ENCODE results near the gene SKIDA1. TPM values are rescaled to one million over a fixed set of nuclear protein-coding genes. Genes with fewer than 3 reads are reported as not detected.
A peak's percentile ranks its signal among the peaks of the same experiment; 100 is the strongest.

The SKIDA1 gene
- total RNA-seq, 1 donor from 2014 or later: 3.6 TPM

DNA sequence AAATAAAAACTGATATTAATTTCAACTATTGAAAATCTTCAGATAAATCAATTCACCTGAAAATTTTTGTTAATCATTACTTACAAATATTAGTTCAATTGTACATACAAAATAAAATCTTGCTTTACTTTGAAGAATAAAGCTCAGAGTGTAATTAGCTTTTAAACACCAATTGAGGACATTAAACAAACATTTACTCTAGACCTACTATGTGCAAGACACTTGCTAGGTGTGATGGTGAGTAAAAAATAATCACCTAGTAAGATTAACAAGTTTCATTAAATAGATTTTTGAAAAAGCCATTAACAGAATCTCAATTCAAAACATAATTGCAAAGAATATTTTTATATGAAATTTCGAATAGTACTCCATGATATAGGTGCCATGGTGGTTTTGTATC lies 4.7 kb upstream of the SKIDA1 start:
- DNase-seq (no peak), ATAC-seq (no peak)
- intact Hi-C loops (cut with micrococcal nuclease): no loop called here

- DNase-seq (no peak), ATAC-seq (no peak)
- intact Hi-C loops (cut with micrococcal nuclease): no loop called here
Observed at GRCh38 chr10:21529032-21529910, 3.8 kb upstream of the SKIDA1 start.

GRCh38 chr10:21528236-21529031 lies 3.0 kb upstream of the SKIDA1 start:
- DNase-seq: no peak
- ATAC-seq: no peak
- intact Hi-C loops (cut with micrococcal nuclease): no loop called here

DNA sequence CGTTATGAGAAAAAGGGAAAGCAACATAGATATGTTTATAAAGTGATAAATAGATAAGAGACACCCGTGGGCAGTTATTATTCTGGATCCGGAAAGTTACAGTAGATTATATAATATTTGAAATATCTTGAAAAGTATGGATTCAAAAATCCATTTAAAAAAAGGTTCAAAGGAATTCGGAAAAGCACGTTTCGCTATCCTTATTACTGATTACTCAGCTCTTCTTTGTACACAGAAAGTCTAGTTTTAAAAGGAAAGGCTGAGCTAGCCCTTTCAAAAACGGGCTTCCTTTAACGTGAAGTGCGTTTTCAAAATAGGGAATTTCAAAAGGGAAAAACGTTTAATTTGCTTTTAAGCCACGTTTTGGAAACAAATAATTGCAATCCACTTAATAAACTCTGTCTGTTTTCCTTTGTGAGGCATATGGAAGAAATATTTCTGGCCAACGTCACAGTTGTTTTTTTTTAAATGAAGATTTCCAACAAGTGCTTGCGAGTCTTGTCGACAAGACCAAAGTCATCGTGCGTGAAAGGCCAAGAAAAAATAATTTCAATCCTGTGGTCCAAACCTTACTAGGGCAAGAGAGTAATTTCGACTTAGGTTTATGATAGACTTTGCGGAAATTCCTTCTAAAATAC lies 2.2 kb upstream of the SKIDA1 start:
- intact Hi-C loops (cut with micrococcal nuclease): no loop called here
- DNase-seq: no peak
- ATAC-seq: no peak

DNA sequence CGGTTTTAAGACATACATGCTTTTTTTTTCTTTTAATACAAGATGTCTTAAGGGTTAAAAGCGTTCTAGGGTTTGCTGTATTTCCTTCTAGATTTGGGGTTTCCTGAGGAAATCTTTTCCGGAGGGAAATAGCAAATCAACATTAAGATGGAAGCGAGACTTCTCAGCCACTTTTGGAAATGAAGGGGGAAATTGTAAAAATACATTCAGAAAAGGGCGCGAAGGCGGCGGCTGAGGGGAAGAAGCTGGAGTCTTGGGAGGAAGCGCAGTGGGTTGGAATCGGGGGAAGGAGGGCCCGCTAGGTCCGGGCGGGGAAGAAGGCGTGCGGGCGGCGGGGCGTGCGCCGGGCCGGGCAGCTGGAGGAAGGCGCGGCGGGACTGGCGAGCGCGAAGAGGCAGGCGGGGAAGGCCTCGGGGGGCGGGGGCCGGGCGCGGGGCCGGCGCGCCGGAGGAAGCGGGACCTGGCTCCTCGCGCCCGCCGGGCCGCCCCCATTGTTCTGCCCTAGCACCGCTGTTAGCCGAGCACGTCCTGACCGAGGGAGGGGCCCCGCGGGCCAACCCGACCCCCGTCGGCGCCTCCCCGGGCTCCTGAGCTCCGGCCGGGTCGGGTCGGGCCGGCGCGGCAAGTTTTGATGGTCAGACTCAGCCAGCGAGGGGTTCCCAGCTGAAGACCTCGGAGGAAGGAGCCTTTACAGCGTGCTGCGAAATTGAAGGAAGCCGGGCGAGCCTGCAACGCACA lies 1.5 kb upstream of the SKIDA1 start:
- peak; percentile 86 for DNase-seq
- ATAC-seq: peak; percentile 65
- intact Hi-C loops (cut with micrococcal nuclease): no loop called here

DNA sequence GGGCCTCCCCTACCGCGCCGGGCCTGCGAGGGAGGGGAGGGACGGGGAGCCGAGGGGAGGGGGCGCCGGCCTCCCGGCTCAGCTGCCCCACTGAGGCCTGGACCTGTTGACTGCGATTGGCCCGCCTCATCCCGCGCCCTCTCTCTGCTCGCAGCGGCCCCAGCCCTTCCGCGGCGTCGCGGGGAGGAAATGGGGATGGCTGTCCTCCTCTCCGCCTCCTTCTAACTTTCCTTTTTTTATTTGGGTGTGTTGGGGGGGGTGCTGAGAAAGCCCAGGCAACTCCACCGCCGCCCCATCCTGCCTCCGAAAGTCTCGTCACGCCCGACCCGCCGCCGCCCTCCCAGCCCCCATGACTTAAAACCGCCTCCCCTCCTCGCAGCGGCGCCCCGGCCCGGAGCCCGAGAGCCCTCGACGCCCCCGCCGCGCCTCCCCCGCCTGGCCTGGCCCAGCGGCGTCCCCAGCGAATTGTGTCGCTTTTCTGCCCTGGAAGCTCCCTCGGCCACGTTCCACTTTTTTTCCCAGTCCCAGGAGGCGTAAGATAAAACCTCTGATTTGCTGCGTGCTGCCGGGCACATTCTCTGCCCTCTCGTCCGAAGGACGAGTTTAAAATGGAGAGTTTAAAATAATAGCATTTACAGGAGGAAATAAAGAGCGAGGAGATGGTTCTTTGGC lies 842 bp upstream of the SKIDA1 start:
- DNase-seq: peak; percentile 92
- intact Hi-C loops (cut with micrococcal nuclease): no loop called here
- peak; percentile 79 for ATAC-seq

DNA sequence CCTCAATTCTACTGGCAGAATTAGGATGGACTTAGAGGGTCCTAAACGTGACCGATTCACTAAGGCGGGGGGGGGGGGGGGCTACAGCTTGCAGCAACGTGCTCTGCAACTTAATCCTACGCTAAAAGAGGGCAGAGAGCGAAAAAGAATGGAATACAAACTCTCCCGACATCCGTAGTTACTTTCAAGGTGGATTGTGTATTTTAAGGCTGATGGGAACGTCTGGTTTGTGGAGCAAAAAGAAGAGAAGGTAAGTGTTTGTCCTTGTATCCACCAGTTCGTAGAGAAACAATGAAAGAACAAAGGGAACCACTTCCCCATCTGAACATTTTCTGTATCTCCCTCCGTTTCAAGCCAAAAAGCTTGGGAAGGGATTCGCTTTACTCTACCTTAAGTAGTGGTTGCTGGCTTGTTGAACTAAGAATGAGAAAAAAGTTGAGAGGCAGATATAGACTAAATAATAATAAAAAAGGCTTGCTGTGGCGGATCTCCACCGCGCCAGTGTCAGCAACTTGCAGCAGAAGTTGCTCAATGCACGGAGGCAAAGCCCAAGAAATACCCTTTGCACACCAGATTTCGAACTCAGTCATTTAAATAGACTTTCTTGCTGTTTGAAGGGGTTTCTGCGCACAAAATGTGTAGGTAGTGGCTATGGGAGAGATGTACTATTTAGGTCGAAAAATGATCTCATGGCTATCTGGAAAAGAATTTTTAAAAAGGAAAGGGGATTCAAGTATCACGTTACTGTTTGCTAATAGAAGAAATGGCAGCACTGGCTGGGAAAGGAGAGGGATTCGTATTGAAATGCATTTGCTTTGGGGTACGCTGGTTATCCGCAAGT lies 736 bp downstream of the SKIDA1 start:
- DNase-seq (peak; percentile 38), ATAC-seq (no peak)
- intact Hi-C loops (cut with micrococcal nuclease): no loop called here

DNA sequence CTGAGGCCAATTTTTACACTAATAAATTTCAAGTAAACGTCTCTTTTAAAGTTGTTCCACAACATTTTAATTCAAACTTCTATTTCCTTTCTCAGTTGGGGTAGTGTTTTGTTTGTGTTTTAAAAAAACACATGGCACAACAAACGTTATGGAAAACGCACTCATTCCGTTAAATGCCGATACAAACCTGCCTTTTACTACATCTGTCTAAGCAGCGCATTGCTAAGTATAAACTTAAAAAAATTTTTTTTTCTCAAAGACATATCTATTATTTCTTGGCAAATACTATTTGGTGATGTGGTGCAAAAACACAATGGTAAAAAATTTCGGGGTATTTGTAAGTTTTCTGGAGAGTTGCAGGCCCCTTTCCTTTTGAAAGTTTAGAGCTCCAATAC lies 1.4 kb downstream of the SKIDA1 start:
- DNase-seq (no peak), ATAC-seq (no peak)
- intact Hi-C loops (cut with micrococcal nuclease): no loop called here

- intact Hi-C loops (cut with micrococcal nuclease): no loop called here
- DNase-seq: no peak
- ATAC-seq: no peak
Observed at GRCh38 chr10:21523557-21524008, 1.9 kb downstream of the SKIDA1 start.

- intact Hi-C loops (cut with micrococcal nuclease): no loop called here
- ATAC-seq (no peak), DNase-seq (no peak)
Observed at GRCh38 chr10:21522631-21523406, 2.7 kb downstream of the SKIDA1 start.

DNA sequence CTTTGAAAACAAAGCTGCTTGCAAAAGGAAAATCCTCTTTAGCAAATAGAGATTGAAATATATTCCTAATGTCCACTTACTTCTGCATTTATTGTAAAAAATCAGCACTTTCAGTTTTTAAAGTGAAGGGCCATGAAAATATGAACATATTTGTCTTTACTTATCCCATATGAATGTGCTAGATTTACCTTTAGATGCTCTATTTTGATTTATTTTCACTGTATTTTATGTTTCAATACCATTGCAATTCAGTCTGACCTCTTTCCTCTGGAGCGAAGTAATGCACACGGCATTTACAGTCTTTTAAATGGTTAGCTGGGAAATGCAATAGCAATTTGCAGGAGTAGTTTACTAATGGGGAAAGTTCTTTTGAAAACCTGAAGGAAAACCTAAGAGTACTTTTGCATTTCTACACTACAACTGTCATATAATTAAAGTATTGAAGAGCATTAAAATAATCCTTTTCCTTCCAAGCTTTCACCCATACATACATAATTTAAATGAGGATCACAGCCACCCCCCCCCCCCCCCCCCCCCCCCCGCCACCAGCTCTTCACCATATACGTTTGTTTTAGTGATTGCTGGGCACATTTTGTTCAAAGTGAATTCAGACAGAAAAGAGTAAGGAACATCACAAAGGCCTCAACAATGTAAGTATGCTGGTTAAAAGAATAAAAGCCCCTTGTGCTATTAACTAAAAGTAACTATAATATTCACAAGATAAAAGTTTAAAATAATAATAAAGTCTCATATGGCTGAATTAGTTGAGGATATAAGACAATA lies 3.5 kb downstream of the SKIDA1 start:
- intact Hi-C loops (cut with micrococcal nuclease): no loop called here
- ATAC-seq (no peak), DNase-seq (no peak)

DNA sequence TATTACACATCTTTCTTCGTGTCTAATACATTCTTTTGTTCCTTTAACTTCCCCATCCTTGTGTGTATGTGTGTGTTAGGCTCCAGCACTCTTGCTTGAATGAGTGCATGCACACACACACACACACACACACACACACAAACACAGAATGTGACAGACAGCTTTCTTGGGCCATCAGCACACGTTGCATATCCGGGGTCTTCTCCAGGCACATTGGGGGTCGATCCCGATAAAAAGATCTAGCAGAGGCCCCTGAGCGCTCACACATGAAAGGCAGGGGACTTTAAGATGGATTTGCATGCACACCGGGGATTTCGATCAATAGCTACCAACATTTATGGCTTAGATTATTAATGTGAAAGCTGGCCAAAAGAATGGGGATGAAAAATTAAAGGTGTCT lies 4.5 kb downstream of the SKIDA1 start:
- ATAC-seq (no peak), DNase-seq (no peak)
- intact Hi-C loops (cut with micrococcal nuclease): no loop called here

DNA sequence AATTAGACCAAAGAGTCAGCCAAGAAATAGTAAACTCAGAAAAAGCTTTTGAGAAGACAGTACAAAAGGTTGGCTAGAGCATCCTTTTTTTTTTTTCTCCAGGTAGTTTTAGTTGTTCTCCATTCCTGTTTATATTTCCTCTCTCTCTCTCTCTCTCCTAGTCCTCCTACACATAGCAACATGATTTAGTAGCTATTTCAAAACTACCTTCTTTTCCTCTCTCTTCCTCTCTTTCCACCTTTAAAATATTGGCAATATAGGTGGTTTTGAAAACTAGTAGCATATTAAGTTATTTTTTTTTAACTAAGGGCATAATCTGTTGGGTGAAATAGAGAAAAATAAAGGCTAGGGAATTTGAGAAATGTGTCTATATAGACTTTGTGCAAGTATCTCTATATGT lies 5.0 kb downstream of the SKIDA1 start:
- DNase-seq (no peak), ATAC-seq (no peak)
- intact Hi-C loops (cut with micrococcal nuclease): no loop called here

DNA sequence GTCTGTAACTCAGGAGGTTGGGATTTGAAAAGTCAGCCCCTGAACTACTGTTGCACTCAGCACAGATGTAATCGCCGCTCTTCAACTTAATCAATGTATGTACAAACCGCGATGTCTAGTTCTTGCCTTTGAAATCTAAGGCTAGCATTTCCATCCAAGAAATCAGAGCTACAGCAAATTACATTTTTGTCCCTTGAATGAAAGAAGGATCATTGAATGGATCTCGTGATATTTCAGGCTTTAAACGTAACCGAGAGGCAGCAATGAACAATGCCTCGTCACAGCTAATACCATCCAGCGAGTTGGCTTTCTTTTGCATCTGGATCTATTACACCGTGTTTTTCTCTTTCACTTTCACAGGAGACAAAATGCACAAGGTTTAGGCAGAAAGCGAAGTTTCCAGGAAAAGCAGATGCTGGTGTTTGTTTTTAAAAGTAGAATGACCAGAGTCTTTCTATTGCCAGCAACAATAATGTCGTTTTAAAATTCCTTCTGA lies 5.5 kb downstream of the SKIDA1 start:
- DNase-seq (no peak), ATAC-seq (no peak)
- intact Hi-C loops (cut with micrococcal nuclease): loop anchor here (10.0 kb wide), 1 partner anchor 445 kb away; no protein-coding TSS in a partner anchor

GRCh38 chr10:21519397-21519933 lies 6.0 kb downstream of the SKIDA1 start:
- ATAC-seq (no peak), DNase-seq (no peak)
- intact Hi-C loops (cut with micrococcal nuclease): loop anchor here (10.0 kb wide), 1 partner anchor 445 kb away; no protein-coding TSS in a partner anchor

Data from left ventricle myocardium superior (tissue), 1 donor.